Mesothelial cell of epicardium (in vitro differentiated cells): ENCODE results near the gene MIF. TPM values are rescaled to one million over a fixed set of nuclear protein-coding genes. Genes with fewer than 3 reads are reported as not detected.
"Not testable (repeated sequence)": the region's sequence is repeated elsewhere in the genome, so short reads cannot be mapped to it uniquely, and the experiment has no call there.

Experiments
- DNase-seq, 2 experiments: peaks; one replicate each; pipeline ENCODE4 v3.0.0; 2021; ENCODE audit warnings: low spot score in 2 of 2; ENCODE audit not compliant: unreplicated experiment in 2 of 2
- H3K27ac Mint-ChIP-seq: 2 replicates; pipeline ENCODE4 v1.8.0; 2021; ENCODE audit warnings: mixed read lengths
- H3K27me3 Mint-ChIP-seq: 2 replicates; pipeline ENCODE4 v1.8.0; 2021; ENCODE audit warnings: low read depth, mixed read lengths
- H3K36me3 Mint-ChIP-seq: 2 replicates; pipeline ENCODE4 v1.8.0; 2021; ENCODE audit warnings: mixed read lengths
- H3K4me1 Mint-ChIP-seq: 2 replicates; pipeline ENCODE4 v1.8.0; 2021; ENCODE audit warnings: mixed read lengths
- H3K4me3 Mint-ChIP-seq: 2 replicates; pipeline ENCODE4 v1.8.0; 2021; ENCODE audit warnings: mild to moderate bottlenecking, moderate library complexity, mixed read lengths
- H3K9me3 Mint-ChIP-seq: 2 replicates; pipeline ENCODE4 v1.8.0; 2021; ENCODE audit warnings: mixed read lengths
- total RNA-seq: library from RNA; stranded (reverse); gene quantifications from 3 replicates; pipeline ENCODE4 v1.2.1, GENCODE V29; 2021
- TF ChIP-seq, protein P1 (sequence below): fragments of 200-600 bp; sonication (generic); IDR thresholded peaks from one replicate; pipeline ENCODE4 v1.5.0; 2021; ENCODE audit warnings: antibody characterized with exemption; ENCODE audit not compliant: unreplicated experiment

MIF gene
- total RNA-seq, 1 donor from 2014 or later = 916 TPM

DNA sequence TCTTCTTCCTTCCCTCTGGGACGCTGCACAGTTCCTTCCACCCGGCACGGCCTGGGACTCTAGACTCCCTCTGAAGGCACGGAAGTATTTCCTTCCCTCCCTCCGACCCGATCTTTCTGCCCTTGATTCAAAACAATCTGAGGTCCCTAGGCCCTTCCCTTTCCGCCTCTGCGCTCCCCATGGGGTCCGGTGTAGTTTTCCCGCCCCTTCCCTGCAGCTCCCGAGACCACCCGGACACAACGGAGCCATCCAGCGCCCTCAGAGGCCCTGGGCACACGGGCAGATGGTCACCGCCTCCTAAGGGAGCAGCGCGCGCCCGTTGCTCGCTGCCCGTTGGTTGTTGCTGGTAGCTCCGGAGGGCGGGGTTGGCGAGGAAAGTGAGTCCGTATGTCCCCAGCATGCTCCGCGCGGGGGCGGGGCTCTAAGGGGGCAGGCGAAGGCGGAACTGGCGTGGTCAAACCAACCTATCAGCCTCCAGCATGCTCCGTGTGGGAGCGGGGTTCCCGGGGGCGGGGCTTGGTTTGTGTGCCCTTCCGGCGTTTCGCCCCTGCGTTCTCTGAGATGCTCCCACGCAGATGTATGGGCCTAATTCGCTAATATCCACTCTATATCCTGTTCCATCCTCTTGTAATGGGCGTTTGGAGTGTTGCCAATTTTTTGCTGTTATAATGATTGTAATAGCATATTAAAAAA lies 19.6 kb downstream of the MIF start:
- DNase-seq = peak; percentile 98
- peaks cover 2% of the 10 kb centered on the region for H3K36me3 Mint-ChIP-seq
- no peaks in the 10 kb centered on the region for H3K9me3 Mint-ChIP-seq

GRCh38 chr22:23915290-23915689 lies 21.1 kb downstream of the MIF start:
- H3K9me3 Mint-ChIP-seq = no peaks in the 10 kb centered on the region
- no peak overlapping the region for H3K27ac Mint-ChIP-seq
- TF ChIP-seq, protein P1, sequence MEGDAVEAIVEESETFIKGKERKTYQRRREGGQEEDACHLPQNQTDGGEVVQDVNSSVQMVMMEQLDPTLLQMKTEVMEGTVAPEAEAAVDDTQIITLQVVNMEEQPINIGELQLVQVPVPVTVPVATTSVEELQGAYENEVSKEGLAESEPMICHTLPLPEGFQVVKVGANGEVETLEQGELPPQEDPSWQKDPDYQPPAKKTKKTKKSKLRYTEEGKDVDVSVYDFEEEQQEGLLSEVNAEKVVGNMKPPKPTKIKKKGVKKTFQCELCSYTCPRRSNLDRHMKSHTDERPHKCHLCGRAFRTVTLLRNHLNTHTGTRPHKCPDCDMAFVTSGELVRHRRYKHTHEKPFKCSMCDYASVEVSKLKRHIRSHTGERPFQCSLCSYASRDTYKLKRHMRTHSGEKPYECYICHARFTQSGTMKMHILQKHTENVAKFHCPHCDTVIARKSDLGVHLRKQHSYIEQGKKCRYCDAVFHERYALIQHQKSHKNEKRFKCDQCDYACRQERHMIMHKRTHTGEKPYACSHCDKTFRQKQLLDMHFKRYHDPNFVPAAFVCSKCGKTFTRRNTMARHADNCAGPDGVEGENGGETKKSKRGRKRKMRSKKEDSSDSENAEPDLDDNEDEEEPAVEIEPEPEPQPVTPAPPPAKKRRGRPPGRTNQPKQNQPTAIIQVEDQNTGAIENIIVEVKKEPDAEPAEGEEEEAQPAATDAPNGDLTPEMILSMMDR = no peak
- H3K4me3 Mint-ChIP-seq = no peak overlapping the region
- DNase-seq = no peak
- H3K4me1 Mint-ChIP-seq = peaks cover 18% of the 10 kb centered on the region
- H3K36me3 Mint-ChIP-seq = peaks cover 6% of the 10 kb centered on the region
- no peaks in the 10 kb centered on the region for H3K27me3 Mint-ChIP-seq

More for the DNA sequence above, 19.6 kb downstream of the MIF start:
- Mint-ChIP-seq H3K4me1 (peaks cover 27% of the 10 kb centered on the region), H3K27ac (peak overlapping the region; percentile 99), H3K4me3 (peak overlapping the region; percentile 91), H3K27me3 (no peaks in the 10 kb centered on the region)
- TF ChIP-seq, protein P1 = no peak

GRCh38 chr22:23920267-23920611 lies 26.1 kb downstream of the MIF start:
- peaks cover 31% of the 10 kb centered on the region for H3K36me3 Mint-ChIP-seq
- H3K27me3 Mint-ChIP-seq, H3K4me1 Mint-ChIP-seq, DNase-seq, H3K4me3 Mint-ChIP-seq, H3K9me3 Mint-ChIP-seq: not testable (repeated sequence)
- peak overlapping the region; percentile 92 for H3K27ac Mint-ChIP-seq

DNA sequence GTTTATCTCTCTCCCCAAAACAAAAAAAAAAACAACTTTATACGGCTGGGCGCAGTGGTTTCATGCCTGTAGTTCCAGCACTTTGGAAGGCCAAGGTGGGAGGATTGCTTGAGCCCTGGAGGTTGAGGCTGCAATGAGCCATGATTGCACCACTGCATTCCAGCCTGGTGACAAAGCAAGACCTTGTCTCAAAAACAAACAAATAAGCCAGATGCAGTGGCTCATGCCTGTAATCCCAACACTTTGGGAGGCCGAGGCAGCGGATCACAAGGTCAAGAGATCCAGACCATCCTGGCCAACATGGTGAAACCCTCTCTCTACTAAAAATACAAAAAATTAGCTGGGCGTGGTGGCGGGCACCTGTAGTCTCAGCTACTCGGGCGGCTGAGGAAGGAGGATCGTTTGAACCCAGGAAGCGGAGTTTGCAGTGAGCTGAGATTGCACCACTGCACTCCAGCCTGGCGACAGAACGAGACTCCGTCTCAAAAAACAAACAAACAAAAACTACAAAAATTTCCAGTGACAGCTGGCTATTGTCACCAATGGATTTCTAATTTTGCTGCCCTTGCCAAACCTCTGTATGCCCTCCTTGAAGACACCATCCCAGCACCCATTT lies 27.5 kb downstream of the MIF start:
- H3K9me3 Mint-ChIP-seq, H3K27me3 Mint-ChIP-seq, H3K4me1 Mint-ChIP-seq, DNase-seq, H3K4me3 Mint-ChIP-seq: not testable (repeated sequence)
- H3K27ac Mint-ChIP-seq = peak overlapping the region; percentile 48
- peaks cover 43% of the 10 kb centered on the region for H3K36me3 Mint-ChIP-seq

- H3K27ac Mint-ChIP-seq = no peak overlapping the region
- H3K4me1 Mint-ChIP-seq = peaks cover 5% of the 10 kb centered on the region
- TF ChIP-seq, protein P1 = no peak
- H3K27me3 Mint-ChIP-seq = no peaks in the 10 kb centered on the region
- no peak overlapping the region for H3K4me3 Mint-ChIP-seq
- no peak for DNase-seq
- peaks cover 6% of the 10 kb centered on the region for H3K9me3 Mint-ChIP-seq
- H3K36me3 Mint-ChIP-seq = peaks cover 52% of the 10 kb centered on the region
These were observed 28.7 kb downstream of the MIF start for GRCh38 chr22:23922921-23923320.

DNA sequence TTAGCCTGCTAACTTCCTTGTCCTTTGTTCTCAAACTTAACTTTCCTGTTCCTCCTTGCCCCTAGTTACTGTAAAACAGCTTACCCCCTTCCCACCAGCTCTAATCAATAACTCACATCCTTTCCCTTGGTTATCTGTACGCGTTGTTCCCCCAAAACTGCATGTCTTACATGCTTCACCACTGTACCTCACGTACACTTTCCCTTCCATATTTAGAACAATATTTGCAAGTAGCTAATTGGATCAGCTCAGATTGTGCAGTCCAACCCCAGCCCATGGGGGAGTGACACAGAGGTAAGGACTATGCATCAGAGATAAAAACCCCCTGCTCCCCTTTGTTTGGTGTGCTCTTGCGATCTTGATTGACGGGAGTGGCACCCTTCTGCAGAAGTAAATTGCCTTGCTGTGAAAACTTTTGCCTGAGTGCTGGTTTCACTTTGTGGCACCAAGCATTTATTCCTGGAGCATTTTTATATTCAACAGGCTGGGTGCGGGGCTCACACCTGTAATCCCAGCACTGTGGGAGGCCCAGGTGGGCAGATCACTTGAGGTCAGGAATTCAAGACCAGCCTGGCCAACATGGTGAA lies 30.9 kb downstream of the MIF start:
- DNase-seq = no peak
- Mint-ChIP-seq H3K27ac (no peak overlapping the region), H3K27me3 (no peaks in the 10 kb centered on the region), H3K4me3 (no peak overlapping the region), H3K4me1 (peaks cover 5% of the 10 kb centered on the region), H3K9me3 (peaks cover 6% of the 10 kb centered on the region), H3K36me3 (peaks cover 60% of the 10 kb centered on the region)
- TF ChIP-seq, protein P1 = no peak
